Transverse colon (tissue), 4 donors: ENCODE measurements around the gene KCNG1. TPM values are rescaled to one million over a fixed set of nuclear protein-coding genes. Genes with fewer than 3 reads are reported as not detected.

ENCODE experiments used
- DNase-seq: peaks from one replicate; pipeline ENCODE4 v3.0.0-alpha.2; 2019
- H3K27ac ChIP-seq, 4 donors: fragments of 200-600 bp; sonication (generic); 2 replicates each; pipeline ENCODE4 v1.5.1; 2016 to 2018; ENCODE audit warnings: inconsistent platforms in 4 of 4
- H3K27me3 ChIP-seq: fragments of 200-600 bp; sonication (generic); 2 replicates; pipeline ENCODE4 v1.5.1; 2017; ENCODE audit warnings: inconsistent platforms
- H3K36me3 ChIP-seq, 4 donors: fragments of 200-600 bp; sonication (generic); 2 replicates each; pipeline ENCODE4 v1.5.1; 2017 to 2019; ENCODE audit warnings: inconsistent platforms in 4 of 4
- H3K4me1 ChIP-seq, 4 donors: fragments of 200-600 bp; sonication (generic); 2 replicates each; pipeline ENCODE4 v1.5.1; 2017 to 2020; ENCODE audit warnings: inconsistent platforms in 4 of 4
- H3K4me3 ChIP-seq, 4 donors: fragments of 200-600 bp; sonication (generic); 1 replicate in 1 of 4; 2 replicates in 3 of 4; pipeline versions ENCODE4 v1.5.1 to v1.6.1; 2017 to 2019; ENCODE audit warnings: inconsistent platforms in 4 of 4
- H3K9me3 ChIP-seq, 2 donors: fragments of 200-600 bp; sonication (generic); 2 replicates each; pipeline ENCODE4 v1.5.1; 2017 to 2019; ENCODE audit warnings: inconsistent platforms in 2 of 2
- CTCF ChIP-seq, 5 experiments: fragments of 200-600 bp in 3 of 5; fragments of 450-650 bp in 2 of 5; sonication (generic) in 3 of 5; IDR thresholded peaks; 1 replicate in 2 of 5; 2 replicates in 3 of 5; pipeline ENCODE4 v1.5.1; 2016 to 2017; ENCODE audit warnings: antibody characterized with exemption in 5 of 5, inconsistent platforms in 3 of 5, mild to moderate bottlenecking in 2 of 5, moderate library complexity in 1 of 5
- EP300 ChIP-seq: sonication (generic); formaldehyde crosslinking; IDR thresholded peaks from one replicate; pipeline ENCODE4 v1.6.1; 2017; ENCODE audit warnings: antibody characterized with exemption, low read depth
- POLR2A ChIP-seq: fragments of 450-650 bp; IDR thresholded peaks from one replicate; pipeline ENCODE4 v1.6.1; 2016; ENCODE audit warnings: antibody characterized with exemption, mild to moderate bottlenecking, moderate library complexity
- POLR2AphosphoS5 ChIP-seq, 3 donors: sonication (generic); formaldehyde crosslinking; IDR thresholded peaks; one replicate each; pipeline ENCODE4 v1.6.1; 2016; ENCODE audit warnings: antibody characterized with exemption in 3 of 3
- WGBS, 2 donors: methylation state at CpG; one replicate each; pipeline ENCODE4 v1.1.5; 2018; ENCODE audit warnings: low coverage in 1 of 2; 5-methylcytosine and 5-hydroxymethylcytosine counted together
- in situ Hi-C, 4 donors: fragments of 200-750 bp; cut with MboI; loops; one replicate each; pipeline versions ENCODE4 v1.15.0 to v1.15.1; 2017; ENCODE audit warnings: low sequenced_read_pairs in 3 of 4, low pct_ligation_motif_present in 1 of 4, low pct_unique_long_range_greater_than_20kb in 1 of 4
- intact Hi-C: fragments of 100-400 bp; cut with DNase I; formaldehyde crosslinking; loops from one replicate; pipeline ENCODE4 v1.15.1; 2023; ENCODE audit warnings: low total_unique reads
- total RNA-seq, 4 donors: library from RNA; depleted of rRNA; stranded (reverse); fragments of >200 nt; gene quantifications; one replicate each; pipeline ENCODE4 v1.1.0, GENCODE V29; 2016

The KCNG1 gene
- total RNA-seq, 4 donors from 2014 or later = 3.8 to 36.3 (median 8.9) TPM

GRCh38 chr20:50995506-50995905 is 27.4 kb downstream of the KCNG1 start:
- H3K9me3 ChIP-seq = no peaks in the 10 kb centered on the region
- TF ChIP-seq CTCF (IDR thresholded peaks at IDR 0.05) (no peak), POLR2A (no peak), POLR2AphosphoS5 (IDR thresholded peaks at IDR 0.05) (no peak), EP300 (no peak)
- peaks cover 10% of the 10 kb centered on the region for H3K27me3 ChIP-seq
- DNase-seq = no peak
- H3K4me1 ChIP-seq = no peaks in the 10 kb centered on the region
- no peaks in the 10 kb centered on the region for H3K36me3 ChIP-seq
- intact Hi-C loops = no loop called here
- in situ Hi-C loops = loop anchor here (10.0 to 25.0 kb wide), 4 partner anchors 309 to 642 kb away; no protein-coding TSS in a partner anchor
- WGBS, 2 donors = 84 to 86% methylated on average over 2 to 5 of the region's 5 CpGs
- H3K4me3 ChIP-seq = no peak overlapping the region
- no peak overlapping the region for H3K27ac ChIP-seq

- Histone ChIP-seq H3K36me3 (no peaks in the 10 kb centered on the region), H3K27me3 (peaks cover 10% of the 10 kb centered on the region), H3K4me3 (no peak overlapping the region), H3K27ac (no peak overlapping the region), H3K9me3 (no peaks in the 10 kb centered on the region), H3K4me1 (no peaks in the 10 kb centered on the region)
- intact Hi-C loops = no loop called here
- in situ Hi-C loops = loop anchor here (10.0 to 25.0 kb wide), 4 partner anchors 311 to 643 kb away; no protein-coding TSS in a partner anchor
- TF ChIP-seq POLR2AphosphoS5 (IDR thresholded peaks at IDR 0.05) (no peak), CTCF (IDR thresholded peaks at IDR 0.05) (no peak), EP300 (no peak), POLR2A (no peak)
- 93% methylated on average over 6 to 9 of the region's 9 CpGs for WGBS, 2 donors
- DNase-seq = no peak
Observed at GRCh38 chr20:50993876-50994275, 29.0 kb downstream of the KCNG1 start.

GRCh38 chr20:50992733-50993457 is 30.0 kb downstream of the KCNG1 start:
- H3K27ac ChIP-seq = no peak overlapping the region
- no peak overlapping the region for H3K4me3 ChIP-seq
- no peaks in the 10 kb centered on the region for H3K4me1 ChIP-seq
- TF ChIP-seq EP300 (no peak), CTCF (IDR thresholded peaks at IDR 0.05) (peak; percentile 51 to 90 (median 71)), POLR2A (no peak), POLR2AphosphoS5 (IDR thresholded peaks at IDR 0.05) (no peak)
- intact Hi-C loops = no loop called here
- no peaks in the 10 kb centered on the region for H3K36me3 ChIP-seq
- 38% methylated on average over 13 of the region's 13 CpGs; no CpG with 5 or more reads in 1 of the 2 donors for WGBS, 2 donors
- in situ Hi-C loops = loop anchor here (10.0 to 25.0 kb wide), 4 partner anchors 312 to 644 kb away; no protein-coding TSS in a partner anchor
- H3K9me3 ChIP-seq = no peaks in the 10 kb centered on the region
- H3K27me3 ChIP-seq = peaks cover 10% of the 10 kb centered on the region
- DNase-seq = peak; percentile 51

- Histone ChIP-seq H3K9me3 (no peaks in the 10 kb centered on the region), H3K36me3 (no peaks in the 10 kb centered on the region), H3K4me1 (peaks cover 0 to 3% (median 0%) of the 10 kb centered on the region in 4 donors), H3K27ac (no peak overlapping the region), H3K27me3 (peaks cover 8% of the 10 kb centered on the region), H3K4me3 (no peak overlapping the region)
- 60% methylated on average over 2 to 4 of the region's 4 CpGs for WGBS, 2 donors
- no peak for DNase-seq
- TF ChIP-seq CTCF (IDR thresholded peaks at IDR 0.05) = no peak
- no peak for TF ChIP-seq POLR2AphosphoS5 (IDR thresholded peaks at IDR 0.05)
- no peak for TF ChIP-seq POLR2A
- TF ChIP-seq EP300 = no peak
- in situ Hi-C loops (loop anchor here (10.0 to 25.0 kb wide), 4 partner anchors 312 to 645 kb away; no protein-coding TSS in a partner anchor), intact Hi-C loops (no loop called here)
Observed at GRCh38 chr20:50992336-50992732, 30.6 kb downstream of the KCNG1 start.
